Germinal center (tissue), 1 donor: ENCODE measurements around the gene TRIM56.
"Not testable (repeated sequence)": the region's sequence is repeated elsewhere in the genome, so short reads cannot be mapped to it uniquely, and the experiment has no call there.

Experiments
- DNase-seq: peaks from one replicate; pipeline ENCODE4 v3.0.0; 2012; ENCODE audit warnings: mixed read lengths, low spot score

TRIM56 gene

GRCh38 chr7:101113836-101114235 is 28.6 kb downstream of the TRIM56 start:
- DNase-seq = no peak

- no peak for DNase-seq
Measured at GRCh38 chr7:101114492-101114891, 29.2 kb downstream of the TRIM56 start.

GRCh38 chr7:101115215-101115614 is 29.9 kb downstream of the TRIM56 start:
- DNase-seq = no peak

GRCh38 chr7:101116898-101117297 is 31.6 kb downstream of the TRIM56 start:
- no peak for DNase-seq

GRCh38 chr7:101118856-101119255 is 33.6 kb downstream of the TRIM56 start:
- DNase-seq = no peak

- DNase-seq = no peak
Measured at GRCh38 chr7:101119876-101120275, 34.6 kb downstream of the TRIM56 start.

GRCh38 chr7:101120315-101120714 is 35.0 kb downstream of the TRIM56 start:
- no peak for DNase-seq

GRCh38 chr7:101121631-101121990 is 36.3 kb downstream of the TRIM56 start:
- not testable (repeated sequence) for DNase-seq

- DNase-seq = no peak
Measured at GRCh38 chr7:101121991-101122932, 37.0 kb downstream of the TRIM56 start.

- DNase-seq = no peak
Measured at GRCh38 chr7:101122933-101123702, 37.8 kb downstream of the TRIM56 start.

GRCh38 chr7:101123703-101124068 is 38.4 kb downstream of the TRIM56 start:
- DNase-seq = no peak

GRCh38 chr7:101124376-101125056 is 39.2 kb downstream of the TRIM56 start:
- no peak for DNase-seq

GRCh38 chr7:101125989-101126650 is 40.8 kb downstream of the TRIM56 start:
- peak; percentile 18 for DNase-seq

GRCh38 chr7:101126651-101127459 is 41.6 kb downstream of the TRIM56 start, which contains the start of gene SERPINE1:
Gene SERPINE1, plus strand, starts transcription at chr7:101127104. Its CDS starts 1,290 bp downstream, at chr7:101128394.
- peak; percentile 41 for DNase-seq

GRCh38 chr7:101127460-101128039 is 42.3 kb downstream of the TRIM56 start:
- no peak for DNase-seq

- DNase-seq = no peak
Measured at GRCh38 chr7:101128040-101128834, 43.0 kb downstream of the TRIM56 start.

- DNase-seq = no peak
Measured at GRCh38 chr7:101129603-101130117, 44.4 kb downstream of the TRIM56 start.

GRCh38 chr7:101132626-101133600 is 47.6 kb downstream of the TRIM56 start:
- DNase-seq = not testable (repeated sequence)
